HepG2 (cell line): ENCODE measurements around the gene LCA5. TPM values are rescaled to one million over a fixed set of nuclear protein-coding genes. Genes with fewer than 3 reads are reported as not detected.

Source experiments
- CEBPZ ChIP-seq: IDR thresholded peaks from 2 replicates; pipeline ENCODE4 v1.6.1; 2012; ENCODE audit warnings: low read length, improper control_type of control experiment
- CREBL2 ChIP-seq: sonication (generic); formaldehyde crosslinking; IDR thresholded peaks from 2 replicates; pipeline ENCODE4 v1.8.1; 2023; ENCODE audit warnings: missing genetic modification reagents, mild to moderate bottlenecking, borderline replicate concordance
- HDAC1 ChIP-seq: sonication (generic); formaldehyde crosslinking; IDR thresholded peaks from 2 replicates; pipeline ENCODE4 v1.5.1; 2020; ENCODE audit warnings: mild to moderate bottlenecking, missing genetic modification reagents
- HIC2 ChIP-seq: sonication (generic); formaldehyde crosslinking; IDR thresholded peaks from 2 replicates; pipeline ENCODE4 v1.9.0; 2022; ENCODE audit warnings: low read depth, missing genetic modification reagents
- HOMEZ ChIP-seq: IDR thresholded peaks from 2 replicates; pipeline ENCODE4 v1.6.1; 2016; ENCODE audit warnings: low read depth
- PRMT3 ChIP-seq: sonication (generic); formaldehyde crosslinking; IDR thresholded peaks from 2 replicates; pipeline ENCODE4 v1.8.1; 2022; ENCODE audit warnings: low read depth, mild to moderate bottlenecking, moderate library complexity, missing genetic modification reagents, borderline replicate concordance
- SOX13 ChIP-seq, 3 experiments: fragments of 450-650 bp in 1 of 3; sonication (generic) in 1 of 3; formaldehyde crosslinking in 1 of 3; IDR thresholded peaks in 2 of 3; conservative IDR thresholded peaks in 1 of 3; 2 replicates each; pipeline versions ENCODE4 v1.5.0 to v1.6.1; 2016 to 2020; ENCODE audit warnings: antibody characterized with exemption in 1 of 3, mild to moderate bottlenecking in 1 of 3, missing compliant biosample characterization in 1 of 3, missing genetic modification reagents in 1 of 3, moderate library complexity in 1 of 3
- STAT5B ChIP-seq: sonication (generic); formaldehyde crosslinking; IDR thresholded peaks from 2 replicates; pipeline ENCODE4 v1.4.0; 2020; ENCODE audit warnings: missing genetic modification reagents
- ZNF3 ChIP-seq: IDR thresholded peaks from 2 replicates; pipeline ENCODE4 v1.7.0; 2017; ENCODE audit warnings: inconsistent platforms
- ZNF317 ChIP-seq: sonication (generic); formaldehyde crosslinking; IDR thresholded peaks from 2 replicates; pipeline ENCODE4 v1.5.0; 2020; ENCODE audit warnings: mild to moderate bottlenecking, missing genetic modification reagents
- ZNF326 ChIP-seq: sonication (generic); formaldehyde crosslinking; IDR thresholded peaks from 2 replicates; pipeline ENCODE4 v1.4.0; 2020; ENCODE audit warnings: missing genetic modification reagents, borderline replicate concordance
- ZNF468 ChIP-seq: sonication (generic); formaldehyde crosslinking; IDR thresholded peaks from 2 replicates; pipeline ENCODE4 v1.8.0; 2022; ENCODE audit warnings: mild to moderate bottlenecking, moderate library complexity, missing genetic modification reagents
- ZNF609 ChIP-seq: sonication (generic); formaldehyde crosslinking; IDR thresholded peaks from 2 replicates; pipeline ENCODE4 v1.4.0; 2020; ENCODE audit warnings: mild to moderate bottlenecking, missing genetic modification reagents, borderline replicate concordance
- ZNF670 ChIP-seq: sonication (generic); formaldehyde crosslinking; IDR thresholded peaks from 2 replicates; pipeline ENCODE4 v1.8.0; 2022; ENCODE audit warnings: mild to moderate bottlenecking, missing genetic modification reagents, borderline replicate concordance
- ZNF773 ChIP-seq: sonication (generic); formaldehyde crosslinking; IDR thresholded peaks from 2 replicates; pipeline ENCODE4 v1.4.0; 2020; ENCODE audit warnings: missing genetic modification reagents, borderline replicate concordance
- polyA plus RNA-seq, 8 experiments: library from polyadenylated mRNA; depleted of rRNA in 3 of 8; stranded (reverse) in 7 of 8; unstranded in 1 of 8; fragments of >200 nt; fragmentation: Illumina TruSeq in 4 of 8; extraction: Trizol in 4 of 8; gene quantifications; 2 replicates each; pipeline versions ENCODE4 v1.2.1 to v1.2.3, GENCODE V29; 2011 to 2016; ENCODE audit warnings: low read depth in 4 of 8, missing spikeins in 1 of 8, mixed read lengths in 1 of 8; ENCODE audit not compliant: insufficient read depth in 1 of 8
- total RNA-seq, 5 experiments: library from RNA; depleted of rRNA; stranded (reverse); fragments of >200 nt; fragmentation: Illumina TruSeq; extraction: Trizol; gene quantifications; 2 replicates each; pipeline ENCODE4 v1.2.3, GENCODE V29; 2016; ENCODE audit warnings: low read depth in 1 of 5

The LCA5 gene
- total and polyA plus RNA-seq, 2 of the 13 experiments (the other 11 are each of a cell fraction or from before 2014, with no cell fraction given): 0.84 to 4.6 TPM

GRCh38 chr6:79525272-79526100 is 11.7 kb downstream of the LCA5 start (continued):
- no peak for TF ChIP-seq CEBPZ
- no peak for TF ChIP-seq HIC2 (CRISPR knock-in tag)
- peak; percentile 81 for TF ChIP-seq ZNF609 (CRISPR knock-in tag)
- no peak for TF ChIP-seq ZNF326
- no peak for TF ChIP-seq ZNF3 (CRISPR knock-in tag)
- no peak for TF ChIP-seq ZNF317
- 0 out of 2 replicates have a peak, but pooled peaks have one; percentile 43 for TF ChIP-seq ZNF670 (CRISPR knock-in tag)
- TF ChIP-seq PRMT3 (CRISPR knock-in tag): no peak
- no peak for TF ChIP-seq SOX13 (IDR thresholded peaks at IDR 0.05)
- TF ChIP-seq SOX13 (CRISPR knock-in tag; conservative IDR thresholded peaks at IDR 0.05 in 1 of 2, IDR thresholded peaks at IDR 0.05 in 1 of 2): peak in 1 of 2 experiments; percentile 58; a peak in 1 of 4 replicates
- TF ChIP-seq HOMEZ (CRISPR knock-in tag): peak; percentile 84; the same call in 1 of the 2 replicates
- TF ChIP-seq STAT5B (CRISPR knock-in tag): no peak
- 0 out of 2 replicates have a peak, but pooled peaks have one; percentile 48 for TF ChIP-seq HDAC1 (CRISPR knock-in tag)
- TF ChIP-seq ZNF773 (CRISPR knock-in tag): no peak
- no peak for TF ChIP-seq ZNF468 (CRISPR knock-in tag)
- no peak for TF ChIP-seq CREBL2 (CRISPR knock-in tag)
